CD14-positive monocyte (primary cell): ENCODE data around the gene CAPSL. TPM values are rescaled to one million over a fixed set of nuclear protein-coding genes. Genes with fewer than 3 reads are reported as not detected.

Experiments used
- DNase-seq, 3 donors: peaks; one replicate each; pipeline ENCODE4 v3.0.0-alpha.2; 2011 to 2022
- H2AFZ ChIP-seq: 2 replicates; pipeline ENCODE4 v1.6.0; 2012; ENCODE audit warnings: mild to moderate bottlenecking, low read depth, low read length, inconsistent platforms; ENCODE audit not compliant: insufficient read depth, poor library complexity, severe bottlenecking
- H3K27ac ChIP-seq, 2 donors: 1 replicate in 1 of 2; 2 replicates in 1 of 2; pipeline ENCODE4 v1.5.1; 2012 to 2013; ENCODE audit warnings: low read length in 2 of 2, control low read depth in 1 of 2, inconsistent platforms in 1 of 2, low read depth in 1 of 2, mild to moderate bottlenecking in 1 of 2
- H3K27me3 ChIP-seq, 2 donors: one replicate each; pipeline versions ENCODE4 v1.6.0 to v1.6.1; 2011 to 2013; ENCODE audit warnings: low read length in 2 of 2; ENCODE audit not compliant: control insufficient read depth in 2 of 2, insufficient read depth in 2 of 2
- H3K36me3 ChIP-seq, 2 donors: replicated peaks in 1 of 2; 1 replicate in 1 of 2; 2 replicates in 1 of 2; pipeline versions ENCODE4 v1.5.1 to v1.6.1; 2012 to 2013; ENCODE audit warnings: low read length in 2 of 2, control low read depth in 1 of 2, inconsistent platforms in 1 of 2, mild to moderate bottlenecking in 1 of 2; ENCODE audit not compliant: insufficient read depth in 2 of 2, control insufficient read depth in 1 of 2
- H3K4me1 ChIP-seq, 2 donors: 1 replicate in 1 of 2; 2 replicates in 1 of 2; pipeline versions ENCODE4 v1.5.1 to v1.6.1; 2012 to 2013; ENCODE audit warnings: low read length in 2 of 2, control low read depth in 1 of 2, inconsistent platforms in 1 of 2, mild to moderate bottlenecking in 1 of 2, moderate library complexity in 1 of 2; ENCODE audit not compliant: insufficient read depth in 2 of 2, control insufficient read depth in 1 of 2
- H3K4me2 ChIP-seq: replicated peaks from 2 replicates; pipeline ENCODE3; 2012; ENCODE audit warnings: low read length, moderate library complexity, mild to moderate bottlenecking; ENCODE audit not compliant: poor library complexity, severe bottlenecking; ENCODE audit errors: extremely low read depth
- H3K4me3 ChIP-seq, 3 experiments: fragments of 200-600 bp in 1 of 3; sonication (generic) in 1 of 3; replicated peaks in 1 of 3; 1 replicate in 2 of 3; 2 replicates in 1 of 3; pipeline ENCODE4 v1.5.1; 2011 to 2013; ENCODE audit warnings: low read length in 3 of 3, mild to moderate bottlenecking in 3 of 3, control low read depth in 2 of 3, low read depth in 2 of 3, inconsistent platforms in 1 of 3, moderate library complexity in 1 of 3
- H3K79me2 ChIP-seq: 2 replicates; pipeline ENCODE4 v1.6.0; 2012; ENCODE audit warnings: mild to moderate bottlenecking, control low read depth, inconsistent platforms, low read length, moderate library complexity; ENCODE audit not compliant: insufficient read depth
- H3K9ac ChIP-seq: 2 replicates; pipeline ENCODE4 v1.6.0; 2017; ENCODE audit warnings: low read length, mild to moderate bottlenecking; ENCODE audit not compliant: insufficient read depth, poor library complexity, severe bottlenecking
- H3K9me3 ChIP-seq, 2 donors: replicated peaks in 1 of 2; 1 replicate in 1 of 2; 2 replicates in 1 of 2; pipeline versions ENCODE4 v1.5.1 to v1.6.1; 2012 to 2013; ENCODE audit warnings: low read length in 2 of 2, control low read depth in 1 of 2; ENCODE audit not compliant: control insufficient read depth in 1 of 2, insufficient read depth in 1 of 2
- H4K20me1 ChIP-seq: 2 replicates; pipeline ENCODE4 v1.6.0; 2012; ENCODE audit warnings: mild to moderate bottlenecking, low read length, control low read depth, moderate library complexity; ENCODE audit not compliant: insufficient read depth
- H3K27ac Mint-ChIP-seq, 7 donors: one replicate each; pipeline ENCODE4 v1.8.0; 2020; ENCODE audit warnings: mild to moderate bottlenecking in 7 of 7, mixed read lengths in 7 of 7, moderate library complexity in 6 of 7, inconsistent platforms in 2 of 7
- H3K27me3 Mint-ChIP-seq, 3 donors: one replicate each; pipeline ENCODE4 v1.8.0; 2021 to 2022; ENCODE audit warnings: low read depth in 3 of 3, mild to moderate bottlenecking in 3 of 3, mixed read lengths in 3 of 3, moderate library complexity in 3 of 3, inconsistent platforms in 1 of 3
- H3K36me3 Mint-ChIP-seq, 2 donors: one replicate each; pipeline ENCODE4 v1.8.0; 2020; ENCODE audit warnings: mixed read lengths in 2 of 2, inconsistent platforms in 1 of 2, mild to moderate bottlenecking in 1 of 2
- H3K4me1 Mint-ChIP-seq: one replicate; pipeline ENCODE4 v1.8.0; 2020; ENCODE audit warnings: mild to moderate bottlenecking, mixed read lengths
- H3K4me3 Mint-ChIP-seq, 2 donors: one replicate each; pipeline ENCODE4 v1.8.0; 2020; ENCODE audit warnings: mild to moderate bottlenecking in 2 of 2, mixed read lengths in 2 of 2, moderate library complexity in 1 of 2
- H3K9me3 Mint-ChIP-seq, 7 donors: one replicate each; pipeline ENCODE4 v1.8.0; 2020 to 2022; ENCODE audit warnings: mixed read lengths in 7 of 7, mild to moderate bottlenecking in 6 of 7, moderate library complexity in 6 of 7, inconsistent platforms in 2 of 7
- CTCF ChIP-seq: fragments of 200-600 bp; IDR thresholded peaks from one replicate; pipeline ENCODE4 v1.8.0; 2022; ENCODE audit warnings: antibody characterized with exemption, mild to moderate bottlenecking
- WGBS: methylation state at CpG from one replicate; pipeline ENCODE4 v1.1.5; 2013; ENCODE audit warnings: missing lambda C conversion rate; ENCODE audit not compliant: insufficient coverage; 5-methylcytosine and 5-hydroxymethylcytosine counted together
- intact Hi-C, 2 donors: fragments of 100-400 bp; cut with micrococcal nuclease; formaldehyde crosslinking; loops; one replicate each; pipeline versions ENCODE4 v1.15.0 to v1.15.1; 2023
- polyA plus RNA-seq, 3 donors: library from polyadenylated mRNA; depleted of rRNA in 1 of 3; unstranded in 2 of 3; stranded (reverse) in 1 of 3; fragments of 300-500 nt in 2 of 3; fragments of >200 nt in 1 of 3; fragmentation: Illumina TruSeq in 2 of 3; gene quantifications; 1 replicate in 2 of 3; 2 replicates in 1 of 3; pipeline ENCODE4 v1.2.3, GENCODE V29; 2012 to 2021

CAPSL gene
- polyA plus RNA-seq, 3 donors: not detected

DNA sequence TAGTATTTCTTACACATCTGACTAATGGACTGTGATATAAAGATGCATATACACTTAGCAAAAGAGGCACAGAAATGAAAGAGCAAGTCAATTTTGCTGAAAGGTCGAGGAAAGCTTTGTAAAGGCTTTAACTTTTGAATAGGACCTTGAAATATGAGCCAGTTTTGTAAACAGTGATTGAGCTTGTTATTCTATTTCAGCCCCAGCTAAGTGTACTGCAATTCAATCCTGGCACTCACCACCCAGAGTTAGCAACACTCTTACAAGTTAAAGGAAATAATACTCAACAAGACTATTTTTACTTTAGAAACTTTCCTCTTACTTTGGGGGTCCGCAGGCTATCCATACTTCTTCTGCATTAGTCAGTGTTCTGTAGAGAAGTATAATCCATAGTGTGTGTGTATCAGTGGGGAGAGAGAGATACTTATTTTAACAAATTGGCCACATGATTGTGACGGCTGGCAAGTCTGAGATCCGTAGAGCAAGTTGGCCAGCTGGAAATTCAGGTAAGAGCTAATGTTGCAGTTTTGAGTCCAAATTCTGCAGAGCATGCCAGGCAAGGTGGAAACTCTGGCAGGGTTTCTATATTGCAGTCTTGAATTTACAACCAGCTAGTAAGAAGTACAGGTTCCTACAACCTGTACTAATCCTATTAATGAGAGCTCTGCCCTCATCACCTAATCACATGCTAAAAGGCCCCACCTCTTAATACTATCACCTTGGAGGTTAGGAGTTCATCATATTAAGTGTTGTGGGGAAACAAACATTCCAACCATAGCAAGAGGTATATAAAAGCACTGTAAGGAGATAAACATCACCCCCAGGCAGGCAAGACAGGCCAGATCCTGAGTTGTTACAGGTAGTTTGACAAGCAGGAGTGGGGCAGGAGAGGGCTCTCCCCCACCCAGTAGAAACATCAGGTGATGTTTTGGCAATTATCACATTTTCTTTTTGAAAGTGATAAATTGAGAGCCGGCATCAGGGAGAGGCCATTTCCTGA, 48.1 kb downstream of the CAPSL start:
- intact Hi-C loops: no loop called here
- H2AFZ ChIP-seq: no peak overlapping the region
- H3K36me3 Mint-ChIP-seq: no peaks in the 10 kb centered on the region

More for the DNA sequence above, 48.1 kb downstream of the CAPSL start:
- Mint-ChIP-seq H3K27ac (no peak overlapping the region), H3K4me3 (no peak overlapping the region), H3K27me3 (peaks cover 0 to 3% (median 2%) of the 10 kb centered on the region in 3 donors), H3K4me1 (no peaks in the 10 kb centered on the region), H3K9me3 (peaks cover 3 to 13% (median 8%) of the 10 kb centered on the region in 7 donors)
- no peak for DNase-seq
- H3K9ac ChIP-seq: no peak overlapping the region
- H3K79me2 ChIP-seq: no peaks in the 10 kb centered on the region
- 96% methylated on average over 4 of the region's 5 CpGs for WGBS
- H3K4me3 ChIP-seq: no peak overlapping the region
- H3K27ac ChIP-seq: no peak overlapping the region
- no peaks in the 10 kb centered on the region for H3K36me3 ChIP-seq
- H3K4me1 ChIP-seq: no peaks in the 10 kb centered on the region
- H4K20me1 ChIP-seq: no peaks in the 10 kb centered on the region
- no peak for TF ChIP-seq CTCF
- no peak overlapping the region for H3K4me2 ChIP-seq
- no peaks in the 10 kb centered on the region for H3K27me3 ChIP-seq
- H3K9me3 ChIP-seq: no peaks in the 10 kb centered on the region
